Colonic mucosa (tissue), 4 donors: ENCODE measurements around the gene DEPDC5. TPM values are rescaled to one million over a fixed set of nuclear protein-coding genes. Genes with fewer than 3 reads are reported as not detected.
A peak's percentile ranks its signal among the peaks of the same experiment; 100 is the strongest.

Source experiments
- DNase-seq: peaks from one replicate; pipeline ENCODE4 v3.0.0-alpha.2; 2020
- H3K27ac ChIP-seq: fragments of 200-600 bp; one replicate; pipeline ENCODE4 v1.8.0; 2021
- H3K27me3 ChIP-seq: fragments of 200-600 bp; one replicate; pipeline ENCODE4 v1.8.0; 2021
- H3K36me3 ChIP-seq: fragments of 200-600 bp; one replicate; pipeline ENCODE4 v1.8.0; 2021
- H3K4me1 ChIP-seq: fragments of 200-600 bp; one replicate; pipeline ENCODE4 v1.8.0; 2021; ENCODE audit warnings: mild to moderate bottlenecking
- H3K4me3 ChIP-seq: fragments of 200-600 bp; one replicate; pipeline ENCODE4 v1.8.0; 2021
- H3K9ac ChIP-seq, 2 donors: one replicate each; pipeline ENCODE4 v1.7.0; 2013; ENCODE audit warnings: control low read depth in 2 of 2, low read depth in 2 of 2, low read length in 2 of 2
- H3K9me3 ChIP-seq: fragments of 200-600 bp; one replicate; pipeline ENCODE4 v1.8.0; 2021
- CTCF ChIP-seq: fragments of 200-600 bp; IDR thresholded peaks from one replicate; pipeline ENCODE4 v1.8.0; 2022; ENCODE audit warnings: antibody characterized with exemption, mild to moderate bottlenecking
- intact Hi-C: fragments of 100-400 bp; cut with DNase I; formaldehyde crosslinking; loops from one replicate; pipeline ENCODE4 v1.14.1; 2022
- total RNA-seq, 2 donors: library from RNA; stranded (reverse); fragmentation: NEBNext Ultra II Directional in 1 of 2; extraction: Animal tissue kit (Norgen Biotek cat#: 25700) in 1 of 2; gene quantifications; one replicate each; pipeline ENCODE4 v1.2.1, GENCODE V29; 2021
- donor health status: healthy.
- donor health status: DM: no; HTN: no; CAD: no.
- donor health status: DM: no; HTN: no; CAD: no.

DEPDC5 gene
- total RNA-seq, 2 donors from 2014 or later, result 24.6 to 52.7 TPM

GRCh38 chr22:31909977-31910376 lies 156.2 kb downstream of the DEPDC5 start:
- TF ChIP-seq CTCF, result no peak
- Histone ChIP-seq H3K27ac (no peak overlapping the region), H3K9ac (no peak overlapping the region), H3K27me3 (no peaks in the 10 kb centered on the region), H3K36me3 (no peaks in the 10 kb centered on the region), H3K9me3 (no peaks in the 10 kb centered on the region), H3K4me1 (no peaks in the 10 kb centered on the region), H3K4me3 (no peak overlapping the region)
- no peak for DNase-seq
- intact Hi-C loops, result no loop called here

DNA sequence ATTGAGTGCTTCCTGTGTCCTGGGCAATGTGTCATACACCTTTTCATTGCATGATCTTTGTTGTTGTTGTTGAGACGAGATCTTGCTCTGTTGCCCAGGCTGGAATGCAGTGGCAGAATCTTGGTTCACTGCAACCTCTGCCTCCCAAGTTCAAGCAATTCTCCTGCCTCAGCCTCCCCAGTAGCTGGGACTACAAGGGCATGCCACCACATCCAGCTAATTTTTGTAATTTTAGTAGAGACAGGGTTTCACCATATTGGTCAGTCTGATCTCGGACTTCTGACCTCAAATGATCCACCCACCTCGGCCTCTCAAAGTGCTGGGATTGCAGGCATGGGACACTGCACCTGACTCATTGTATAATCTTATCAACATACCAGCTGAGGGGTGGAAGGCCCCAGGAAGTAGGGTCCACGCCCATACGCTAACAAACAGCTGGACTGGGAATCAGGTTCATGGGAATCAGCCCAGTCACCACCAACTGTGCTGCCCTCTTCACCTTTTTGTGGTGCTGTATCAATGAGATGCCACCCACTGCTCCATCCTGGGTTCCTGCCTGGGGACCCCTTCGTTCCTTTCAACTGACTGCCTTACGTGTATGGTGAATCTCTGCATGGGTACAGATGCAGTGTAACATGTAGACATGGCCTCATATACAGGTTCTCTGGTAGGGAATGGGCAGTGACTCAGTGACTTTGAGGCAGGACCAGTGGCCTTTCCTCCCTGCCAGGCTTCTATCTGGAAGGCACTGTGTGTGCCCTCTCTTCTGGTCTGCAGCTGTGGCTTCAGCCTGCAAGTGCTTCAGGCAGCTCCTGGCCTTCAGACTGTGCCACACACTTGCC lies 158.0 kb downstream of the DEPDC5 start:
- H3K27me3 ChIP-seq, result no peaks in the 10 kb centered on the region
- intact Hi-C loops, result no loop called here
- H3K9ac ChIP-seq, result no peak overlapping the region
- no peaks in the 10 kb centered on the region for H3K36me3 ChIP-seq
- peak overlapping the region; percentile 34 for H3K27ac ChIP-seq
- H3K4me3 ChIP-seq, result no peak overlapping the region
- no peak for TF ChIP-seq CTCF
- DNase-seq, result peak; percentile 59
- no peaks in the 10 kb centered on the region for H3K9me3 ChIP-seq
- H3K4me1 ChIP-seq, result no peaks in the 10 kb centered on the region

DNA sequence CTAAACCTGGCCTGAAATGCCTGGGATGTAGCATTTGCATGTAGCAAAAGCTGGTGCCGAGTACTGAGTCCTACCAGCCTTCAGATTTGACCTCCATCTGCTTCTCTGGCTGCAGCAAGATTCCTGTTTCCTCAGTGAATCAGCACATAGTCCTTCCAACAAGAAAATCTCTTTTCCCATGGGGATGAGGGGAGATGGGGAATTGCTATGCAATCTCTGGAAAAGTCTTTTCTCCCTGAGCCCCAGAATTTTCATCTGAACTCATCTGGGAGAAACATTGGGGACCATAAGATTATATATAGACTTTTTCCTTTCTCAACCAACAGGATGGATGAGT lies 158.6 kb downstream of the DEPDC5 start:
- Histone ChIP-seq H3K4me3 (no peak overlapping the region), H3K27ac (peak overlapping the region; percentile 34)
- no peak for TF ChIP-seq CTCF

GRCh38 chr22:31915586-31915985 lies 161.8 kb downstream of the DEPDC5 start:
- no peaks in the 10 kb centered on the region for H3K36me3 ChIP-seq
- intact Hi-C loops, result no loop called here
- H3K4me1 ChIP-seq, result no peaks in the 10 kb centered on the region
- no peak overlapping the region for H3K9ac ChIP-seq
- H3K27ac ChIP-seq, result no peak overlapping the region
- no peak overlapping the region for H3K4me3 ChIP-seq
- no peaks in the 10 kb centered on the region for H3K9me3 ChIP-seq
- DNase-seq, result peak; percentile 22
- no peaks in the 10 kb centered on the region for H3K27me3 ChIP-seq
- TF ChIP-seq CTCF, result no peak

More for the DNA sequence above, 158.6 kb downstream of the DEPDC5 start:
- intact Hi-C loops, result no loop called here
- Histone ChIP-seq H3K27me3 (no peaks in the 10 kb centered on the region), H3K36me3 (no peaks in the 10 kb centered on the region), H3K4me1 (no peaks in the 10 kb centered on the region), H3K9me3 (no peaks in the 10 kb centered on the region), H3K9ac (no peak overlapping the region)
- DNase-seq, result no peak

GRCh38 chr22:31917227-31917921 lies 163.6 kb downstream of the DEPDC5 start:
- intact Hi-C loops, result no loop called here
- H3K4me3 ChIP-seq, result no peak overlapping the region
- H3K36me3 ChIP-seq, result no peaks in the 10 kb centered on the region
- H3K9ac ChIP-seq, result no peak overlapping the region
- H3K4me1 ChIP-seq, result no peaks in the 10 kb centered on the region
- H3K27ac ChIP-seq, result no peak overlapping the region
- DNase-seq, result peak; percentile 25
- TF ChIP-seq CTCF, result no peak
- no peaks in the 10 kb centered on the region for H3K27me3 ChIP-seq
- H3K9me3 ChIP-seq, result no peaks in the 10 kb centered on the region
